ENCODE measurements around the gene EXD3.

The EXD3 gene

DNA sequence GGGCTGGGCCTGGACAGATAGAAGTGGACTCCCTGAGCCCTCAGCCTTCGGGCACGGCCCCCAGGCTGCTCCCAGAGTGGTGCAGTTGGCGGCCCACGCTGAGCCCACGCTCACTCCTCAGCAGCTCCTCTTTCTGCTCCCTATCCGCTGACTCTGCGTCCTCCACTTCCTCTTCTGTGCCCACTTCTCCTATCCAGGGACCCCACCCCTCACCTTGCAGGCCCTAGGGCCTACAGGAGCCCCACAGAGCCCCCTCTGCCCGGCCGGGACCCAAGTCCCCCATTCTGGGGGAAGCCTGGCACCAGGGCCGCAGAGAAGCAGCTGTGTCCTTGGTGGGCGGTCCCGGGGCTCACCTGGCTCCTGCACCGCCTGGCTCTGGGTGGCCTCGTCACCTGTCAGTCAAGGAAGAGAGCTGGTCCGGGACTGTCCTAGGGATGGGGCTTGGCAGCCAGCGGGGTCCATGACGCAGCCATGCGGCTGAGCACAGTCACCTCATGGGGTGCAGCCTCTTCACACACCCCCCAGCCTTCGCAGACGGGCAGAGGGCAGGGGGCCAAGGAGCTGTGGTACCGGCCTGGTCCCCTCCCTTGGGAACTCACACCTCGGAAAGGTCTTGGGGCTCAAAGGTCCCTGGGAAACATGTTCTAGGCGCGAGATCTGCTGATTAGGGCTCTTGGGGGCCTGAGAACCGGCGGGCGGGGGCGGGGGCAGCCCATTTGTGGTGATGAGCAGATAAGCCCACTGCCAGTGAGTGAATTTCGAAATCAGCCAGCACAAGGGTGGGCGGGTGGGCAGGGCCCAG is 115.5 kb downstream of the EXD3 start:
- FAIRE-seq (no peak), DNase-seq (ENCODE audit: insufficient read length, low spot score) (no peak)
- no peak for TF ChIP-seq CTCF (IDR thresholded peaks at IDR 0.05; ENCODE audit: insufficient read depth, missing control alignments)

DNA sequence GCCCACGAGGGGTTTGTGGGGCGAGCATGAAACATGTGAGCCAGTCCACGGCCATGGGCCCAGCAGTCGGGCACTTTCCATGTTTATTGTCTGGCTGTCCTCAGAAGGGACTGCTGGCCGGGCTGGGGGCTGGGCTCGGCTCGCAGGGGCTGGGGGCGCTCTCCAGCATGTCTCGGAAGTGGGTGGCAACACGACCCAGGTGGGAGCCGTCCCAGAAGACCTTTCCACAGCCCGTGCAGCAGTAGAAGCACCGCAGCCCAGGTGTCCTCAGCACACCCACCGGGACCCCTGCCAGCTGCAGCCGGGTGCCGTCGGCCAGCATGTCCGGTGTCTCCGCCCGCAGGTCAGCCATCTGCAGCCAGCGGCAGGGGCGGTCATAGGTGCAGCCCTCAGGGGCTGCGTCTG is 116.1 kb downstream of the EXD3 start:
- TF ChIP-seq CTCF (IDR thresholded peaks at IDR 0.05; ENCODE audit: insufficient read depth, missing control alignments) = no peak
- DNase-seq (ENCODE audit: insufficient read length, low spot score) (no peak), FAIRE-seq (no peak)

DNA sequence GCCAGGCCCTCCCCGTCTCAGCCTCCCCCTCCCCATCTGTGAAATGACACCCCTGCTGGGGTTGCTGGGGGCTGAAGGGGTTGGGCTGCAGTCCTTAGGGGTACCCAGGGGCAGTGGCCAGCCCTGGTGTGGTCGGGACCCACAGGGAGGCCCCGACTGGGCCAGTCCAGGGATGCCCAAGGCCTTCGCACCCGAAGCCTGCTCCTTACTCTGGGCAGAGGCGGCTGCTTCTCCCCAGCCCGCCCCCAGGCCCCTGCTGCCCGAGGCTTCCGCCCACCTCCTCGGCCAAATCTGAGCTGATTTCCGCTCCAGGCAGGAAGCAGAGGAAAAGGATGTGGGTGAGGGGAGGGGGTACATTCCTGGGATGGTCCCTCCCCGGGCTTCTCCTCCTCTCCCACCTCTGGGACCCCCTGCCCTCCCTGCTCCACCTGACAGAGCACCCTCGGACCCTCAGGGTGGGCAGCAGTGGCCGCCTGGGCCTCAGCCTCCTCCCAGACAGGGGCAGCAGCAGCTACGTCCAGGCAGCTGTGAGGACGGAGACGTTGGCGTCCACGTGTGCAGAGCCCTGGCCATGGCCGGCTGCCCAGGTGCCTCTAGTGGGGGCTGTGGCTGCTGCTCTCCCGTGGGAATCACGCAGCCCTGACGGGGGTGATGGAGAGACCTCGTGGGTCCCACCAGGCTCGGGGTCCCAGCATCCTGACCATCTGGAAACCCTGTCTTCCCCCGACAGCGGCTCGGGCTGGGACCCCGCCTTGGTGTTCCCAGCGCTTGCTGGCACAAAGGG is 116.7 kb downstream of the EXD3 start:
- no peak for DNase-seq (ENCODE audit: insufficient read length, low spot score)
- no peak for FAIRE-seq
- no peak for TF ChIP-seq CTCF (IDR thresholded peaks at IDR 0.05; ENCODE audit: insufficient read depth, missing control alignments)

- FAIRE-seq = no peak
- DNase-seq (ENCODE audit: insufficient read length, low spot score) = no peak
- TF ChIP-seq CTCF (IDR thresholded peaks at IDR 0.05; ENCODE audit: insufficient read depth, missing control alignments) = no peak
These were observed 117.2 kb downstream of the EXD3 start for GRCh38 chr9:137305798-137306065.

GRCh38 chr9:137305060-137305797 is 117.7 kb downstream of the EXD3 start:
- DNase-seq (ENCODE audit: insufficient read length, low spot score) (no peak), FAIRE-seq (no peak)
- no peak for TF ChIP-seq CTCF (IDR thresholded peaks at IDR 0.05; ENCODE audit: insufficient read depth, missing control alignments)

GRCh38 chr9:137304383-137305059 is 118.4 kb downstream of the EXD3 start:
- DNase-seq (ENCODE audit: insufficient read length, low spot score) (no peak), FAIRE-seq (no peak)
- no peak for TF ChIP-seq CTCF (IDR thresholded peaks at IDR 0.05; ENCODE audit: insufficient read depth, missing control alignments)
